HG02610 (cell line): ENCODE data around the gene COL18A1.

Source experiments
- ATAC-seq: cut with Tn5 transposase; IDR thresholded peaks from one replicate; pipeline ENCODE4 v1.9.1; 2021; ENCODE audit warnings: mild to moderate bottlenecking, moderate library complexity; ENCODE audit not compliant: unreplicated experiment

The COL18A1 gene

DNA sequence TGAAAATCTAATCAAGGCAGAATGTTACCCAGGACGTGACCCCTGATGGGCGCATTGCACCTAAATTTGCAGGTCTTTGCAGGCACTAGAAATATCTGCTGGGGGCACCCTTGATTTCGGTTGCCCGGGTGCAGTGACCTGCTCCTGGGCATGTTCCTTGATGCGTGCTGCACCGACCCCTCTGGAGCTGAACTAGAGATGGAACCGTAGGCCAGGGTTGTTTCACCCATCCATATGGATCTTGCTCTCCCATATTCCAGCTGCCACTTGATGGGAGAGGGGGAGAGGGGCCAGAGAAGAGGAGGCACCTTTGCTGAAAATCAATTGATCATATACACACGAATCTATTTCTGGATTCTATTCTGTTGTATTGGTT, 8.4 kb upstream of the COL18A1 start:
- no peak for ATAC-seq

DNA sequence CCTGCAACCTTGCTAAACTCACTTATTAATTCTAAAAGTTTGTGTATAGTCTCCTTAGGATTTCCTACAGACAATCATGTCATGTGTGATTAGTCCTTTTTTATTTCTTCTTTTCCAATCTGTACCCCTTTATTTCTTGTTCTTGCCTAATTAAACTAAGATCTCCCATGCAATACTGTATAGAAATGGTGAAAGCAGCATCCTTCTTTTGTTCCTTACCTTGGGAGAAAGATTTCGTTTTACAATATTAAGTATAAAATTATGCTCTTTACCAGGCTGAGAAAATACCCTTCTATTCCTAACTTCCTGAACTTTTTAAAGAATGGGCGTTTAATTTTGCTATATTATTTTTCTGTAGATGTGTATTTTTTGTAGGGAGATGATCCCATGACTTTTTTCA, 7.6 kb upstream of the COL18A1 start:
- ATAC-seq: no peak

GRCh38 chr21:45401054-45401518, 3.9 kb upstream of the COL18A1 start:
- ATAC-seq: no peak

DNA sequence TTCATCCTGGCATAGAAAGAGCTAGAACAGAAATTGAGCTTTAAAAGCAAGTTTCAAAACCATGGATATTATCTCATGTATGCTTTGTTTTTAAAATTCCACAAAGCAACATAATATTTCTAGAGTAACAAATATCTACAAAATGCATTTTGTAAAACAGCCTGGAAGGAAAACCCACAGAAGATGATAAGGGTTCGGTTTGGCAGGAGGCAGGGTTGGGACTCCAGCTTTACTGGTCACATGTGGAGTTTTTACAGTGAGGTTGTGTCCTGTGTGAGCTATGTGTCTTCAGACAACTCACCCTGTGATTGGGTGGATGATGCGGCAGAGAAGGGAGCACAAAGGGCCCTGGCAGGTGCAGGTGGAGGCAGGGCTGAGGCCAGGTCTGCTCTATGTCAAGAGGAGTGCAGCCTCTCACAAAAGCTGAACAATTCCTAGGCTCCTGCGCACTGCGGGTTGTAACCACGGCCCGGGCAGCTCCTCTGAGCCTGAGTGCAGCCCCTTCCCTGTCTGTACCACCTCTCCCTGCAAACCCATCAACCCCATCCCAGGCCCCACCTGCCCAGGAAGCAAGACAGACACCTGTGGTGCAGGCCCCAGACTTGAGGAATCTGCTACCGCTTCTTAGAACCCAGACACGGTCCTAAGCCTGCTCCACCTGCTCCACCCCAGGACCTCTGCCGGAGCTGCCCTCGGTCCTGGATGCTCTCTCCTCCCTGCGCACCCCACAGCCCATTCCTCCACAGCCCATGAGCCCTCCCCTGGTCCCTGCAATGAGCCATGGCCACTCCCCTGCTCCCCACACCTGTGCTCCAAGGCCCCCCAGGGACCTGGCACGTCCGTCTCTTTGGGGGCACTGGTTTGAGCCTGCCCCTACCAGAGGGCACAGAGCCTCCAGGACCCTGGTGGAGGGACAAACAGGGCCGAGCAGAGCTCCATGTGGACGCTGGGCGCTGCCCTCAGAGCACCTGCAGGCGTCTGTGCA, 2.8 kb upstream of the COL18A1 start:
- ATAC-seq: no peak

DNA sequence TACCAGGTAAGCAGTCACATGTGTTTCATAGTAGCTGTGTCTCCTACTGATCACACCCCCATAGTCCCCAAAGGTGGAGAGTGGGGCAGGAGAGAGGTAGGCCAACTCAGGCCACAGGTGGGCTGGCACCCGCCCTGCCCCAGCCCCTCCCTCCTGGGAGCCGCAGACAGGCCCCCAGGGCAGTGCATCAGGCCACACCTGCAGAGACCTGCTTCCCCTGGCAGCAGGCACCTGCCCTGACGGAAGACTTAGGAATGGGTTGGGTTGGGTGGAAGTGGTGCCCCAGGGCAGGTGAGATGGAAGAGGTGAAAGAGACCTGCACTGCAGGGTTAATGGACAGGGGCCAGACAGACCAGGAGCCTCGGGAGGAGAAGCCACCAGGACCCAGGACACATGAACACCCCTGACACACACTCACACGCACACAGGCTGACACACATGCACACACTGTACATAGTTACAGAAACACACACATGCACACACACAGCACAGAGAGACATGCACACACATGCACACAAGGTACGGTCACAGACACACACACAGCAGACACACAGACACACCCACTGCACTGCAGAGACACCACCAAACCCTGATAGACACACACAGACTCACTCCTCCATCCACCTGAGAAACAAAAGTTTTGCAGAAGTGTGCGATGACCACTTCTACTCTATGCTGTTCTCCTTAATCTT, 1.7 kb upstream of the COL18A1 start:
- no peak for ATAC-seq

DNA sequence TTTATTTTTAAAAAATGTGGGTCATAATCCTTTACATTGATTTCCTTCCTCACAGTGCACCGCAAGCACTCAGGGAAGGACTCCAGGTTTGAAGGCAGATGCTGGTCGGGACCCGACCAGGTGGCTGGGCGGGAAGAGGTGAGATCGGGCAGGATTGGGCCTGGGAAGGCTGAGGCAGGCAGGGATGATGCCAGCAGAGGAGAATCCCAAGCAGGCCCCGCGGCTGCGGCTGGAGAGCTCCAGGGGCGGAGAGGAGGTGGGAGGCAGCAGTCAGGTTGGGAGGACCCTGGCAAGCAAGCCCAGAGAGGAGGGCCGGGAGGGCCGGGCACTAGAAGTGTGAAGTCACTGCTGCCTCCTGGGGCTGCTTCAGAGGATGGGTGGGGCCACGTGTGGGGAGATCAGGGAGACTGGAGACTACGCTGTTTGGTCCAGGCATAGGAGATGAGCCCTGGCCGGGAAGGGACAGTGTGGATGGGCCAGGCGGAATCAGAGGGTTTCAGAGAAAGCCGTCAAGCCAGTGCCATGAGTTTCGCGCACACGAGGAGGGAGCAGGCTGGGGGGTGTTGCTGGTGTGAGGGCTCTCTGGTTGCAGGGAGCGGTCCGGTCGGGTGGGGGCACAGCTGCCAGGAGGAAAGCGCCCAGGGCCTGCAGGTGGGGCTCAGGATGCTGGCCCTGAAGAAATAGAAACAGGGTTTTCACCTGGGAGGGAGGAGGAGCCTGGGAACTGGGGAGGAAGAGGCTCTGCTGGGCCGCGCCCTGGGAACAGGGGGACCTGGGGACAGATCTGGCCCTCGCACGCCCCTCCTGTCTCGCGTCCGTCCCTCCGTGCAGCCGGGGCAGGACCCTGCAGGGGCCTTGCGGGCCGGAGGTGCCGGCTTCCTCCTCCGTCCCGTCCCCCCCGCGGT, 888 bp upstream of the COL18A1 start:
- no peak for ATAC-seq

GRCh38 chr21:45405271-45405818, 380 bp downstream of the COL18A1 start:
- ATAC-seq: no peak

GRCh38 chr21:45405819-45406762, 1.1 kb downstream of the COL18A1 start:
- ATAC-seq: no peak

GRCh38 chr21:45406801-45407628, 2.0 kb downstream of the COL18A1 start:
- ATAC-seq: no peak

- ATAC-seq: no peak
Observed at GRCh38 chr21:45407629-45408247, 2.8 kb downstream of the COL18A1 start.

- ATAC-seq: no peak
Observed at GRCh38 chr21:45408271-45408791, 3.4 kb downstream of the COL18A1 start.

- ATAC-seq: no peak
Observed at GRCh38 chr21:45408801-45409261, 3.9 kb downstream of the COL18A1 start.

DNA sequence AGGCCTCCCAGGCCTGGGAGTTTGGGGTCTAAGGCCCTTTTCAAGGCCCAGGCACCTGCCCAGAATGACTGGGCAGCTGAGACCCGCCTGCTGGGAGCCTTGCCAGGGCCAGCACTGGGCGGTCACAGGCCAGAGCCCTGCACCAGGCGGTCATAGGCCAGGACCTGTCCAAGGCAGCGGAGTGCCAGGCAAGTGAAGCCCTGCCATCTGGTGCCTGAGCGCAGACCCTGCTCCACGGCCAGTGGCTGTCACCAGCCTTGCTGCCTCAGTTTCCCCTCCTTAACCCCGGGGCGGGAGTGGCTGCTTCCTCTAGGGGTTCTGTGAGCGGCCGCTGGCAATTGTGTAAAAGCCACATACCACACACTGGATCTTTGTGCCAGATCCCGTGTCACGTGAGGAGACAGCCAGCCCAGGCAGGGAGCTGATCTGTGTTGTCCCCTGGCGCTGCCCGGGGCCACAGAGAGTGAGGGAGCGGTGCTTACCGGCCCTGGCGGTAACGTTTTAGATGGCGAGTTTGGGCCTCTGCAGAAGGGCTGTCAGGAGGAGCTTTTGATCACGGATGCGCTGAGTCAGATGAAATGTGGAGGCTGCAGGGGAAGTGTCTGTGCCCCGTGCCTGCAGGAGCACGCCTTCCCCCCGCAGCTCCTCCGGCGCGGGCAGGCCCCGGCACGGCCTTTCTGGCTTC, 4.6 kb downstream of the COL18A1 start:
- no peak for ATAC-seq

DNA sequence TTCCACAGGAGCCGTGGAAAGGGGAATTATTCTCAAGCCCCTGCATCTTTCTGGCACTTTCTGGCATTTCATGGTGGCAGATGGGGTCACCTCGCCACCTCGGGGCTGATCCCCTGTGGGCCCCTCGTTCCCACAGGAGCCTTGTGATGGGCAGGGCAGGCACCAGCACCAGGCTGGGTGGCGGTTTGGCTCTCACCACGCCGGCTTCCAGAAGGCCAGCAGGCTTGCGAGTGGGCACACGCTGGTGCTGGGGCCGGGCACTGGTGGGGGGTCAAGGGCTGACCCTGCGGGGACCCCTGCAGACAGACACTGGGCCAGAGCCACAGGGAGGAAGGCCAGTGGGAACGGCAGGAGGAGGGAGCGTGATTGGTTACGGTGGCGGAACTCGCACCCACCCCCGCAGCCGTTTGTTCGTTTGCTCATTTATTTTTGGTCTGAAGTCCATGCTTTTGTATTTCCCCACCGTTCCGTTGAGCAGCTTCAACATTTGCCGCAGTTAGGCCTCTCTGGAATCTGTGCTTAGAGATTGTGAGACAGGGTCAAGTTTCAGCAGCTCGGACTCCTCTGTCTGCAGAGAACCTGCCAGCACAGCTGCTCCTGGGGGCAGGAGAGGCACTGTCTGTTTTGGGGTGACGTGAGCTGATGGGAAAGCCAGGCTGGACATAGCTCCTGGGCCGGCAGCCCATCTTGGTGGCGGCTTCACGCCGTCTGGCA, 5.3 kb downstream of the COL18A1 start:
- ATAC-seq: no peak

DNA sequence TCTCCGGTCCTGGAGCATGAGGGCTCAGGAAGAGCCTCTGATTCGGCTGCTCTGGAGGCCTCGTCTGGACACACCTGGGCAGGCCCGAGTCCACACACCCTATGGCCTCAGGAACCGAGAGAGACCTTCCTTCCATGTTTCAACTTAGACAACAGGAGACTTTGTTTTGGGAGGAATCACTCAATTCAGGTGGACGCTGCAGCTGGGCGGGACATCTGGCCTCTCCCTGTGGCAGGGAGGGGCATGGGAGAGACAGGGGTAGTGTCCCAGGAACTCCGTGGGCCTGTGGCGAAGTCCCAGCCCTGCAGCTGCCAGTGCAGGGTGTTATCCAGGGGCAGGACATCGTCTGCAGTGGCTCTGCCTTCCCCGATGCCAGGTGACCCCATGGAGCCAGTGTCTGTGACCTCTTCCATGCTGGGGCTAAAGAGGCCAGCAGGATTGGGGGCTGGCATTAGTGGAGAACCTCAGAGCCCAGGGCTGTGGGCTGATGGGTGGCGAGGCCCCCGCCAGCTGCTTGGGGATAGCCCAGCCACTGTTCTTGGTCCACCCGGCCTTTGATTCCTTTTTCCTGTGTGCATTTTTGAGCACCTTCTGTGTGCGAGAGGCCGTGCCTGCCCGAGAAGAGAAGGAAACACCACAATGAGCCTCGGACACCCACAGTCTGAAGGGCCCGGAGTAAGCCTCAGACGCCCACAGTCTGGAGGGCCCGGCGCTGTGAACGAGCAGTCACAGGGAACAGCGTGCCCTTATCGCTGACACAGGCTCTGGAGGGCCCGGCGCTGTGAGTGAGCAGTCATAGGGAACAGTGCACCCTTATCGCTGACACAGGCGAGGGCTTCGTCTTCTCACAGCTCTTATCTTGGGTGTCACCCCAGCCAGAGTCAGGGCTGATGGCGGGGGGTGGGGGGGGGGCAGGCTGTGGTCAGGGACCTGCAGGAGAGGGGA, 6.2 kb downstream of the COL18A1 start:
- ATAC-seq: no peak

DNA sequence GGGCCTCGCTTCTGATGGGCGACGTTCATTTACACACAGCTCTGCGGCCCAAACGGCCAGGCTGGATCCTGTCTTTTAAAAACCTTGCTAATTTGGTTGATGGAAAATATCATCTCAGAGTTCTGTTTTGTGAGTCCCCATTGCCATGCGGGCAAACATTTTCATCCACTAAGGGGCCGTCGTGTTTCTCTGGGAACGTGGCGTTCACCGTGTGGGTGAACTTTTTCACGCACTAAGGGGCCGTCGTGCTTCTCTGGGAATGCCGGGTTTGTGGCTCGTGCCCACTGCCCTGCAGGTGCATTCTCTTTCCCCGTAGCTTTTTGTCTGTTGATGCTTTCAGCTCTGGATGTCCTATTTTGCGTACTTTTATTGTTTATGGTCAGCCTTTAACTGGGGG, 6.8 kb downstream of the COL18A1 start:
- ATAC-seq: no peak
